GM19463 (cell line): ENCODE measurements around the gene PDE10A.
"Not testable (repeated sequence)": the region's sequence is repeated elsewhere in the genome, so short reads cannot be mapped to it uniquely, and the experiment has no call there.

ENCODE experiments used
- ATAC-seq: cut with Tn5 transposase; IDR thresholded peaks from one replicate; pipeline ENCODE4 v1.9.1; 2021; ENCODE audit warnings: mild to moderate bottlenecking, moderate library complexity; ENCODE audit not compliant: unreplicated experiment

Gene PDE10A

DNA sequence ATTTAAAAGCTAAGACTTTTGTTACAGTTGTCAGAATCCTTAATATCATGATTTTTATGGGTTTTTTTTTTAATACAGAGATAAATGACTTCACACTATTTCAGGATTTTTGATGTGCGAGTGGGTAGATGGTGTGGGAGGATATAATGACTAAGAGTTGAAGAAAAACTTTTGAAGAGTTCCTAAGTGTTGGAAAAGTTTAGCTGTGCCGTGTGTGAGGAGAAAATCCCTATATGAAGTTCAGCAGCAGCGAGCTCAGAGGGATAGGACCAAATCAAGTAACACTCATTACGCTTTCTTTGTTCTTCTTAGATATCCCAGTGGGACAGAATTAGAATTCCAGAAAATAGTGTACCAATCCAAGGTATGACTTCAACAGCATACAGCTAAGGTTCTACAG, 34.1 kb downstream of the PDE10A start:
- no peak for ATAC-seq

DNA sequence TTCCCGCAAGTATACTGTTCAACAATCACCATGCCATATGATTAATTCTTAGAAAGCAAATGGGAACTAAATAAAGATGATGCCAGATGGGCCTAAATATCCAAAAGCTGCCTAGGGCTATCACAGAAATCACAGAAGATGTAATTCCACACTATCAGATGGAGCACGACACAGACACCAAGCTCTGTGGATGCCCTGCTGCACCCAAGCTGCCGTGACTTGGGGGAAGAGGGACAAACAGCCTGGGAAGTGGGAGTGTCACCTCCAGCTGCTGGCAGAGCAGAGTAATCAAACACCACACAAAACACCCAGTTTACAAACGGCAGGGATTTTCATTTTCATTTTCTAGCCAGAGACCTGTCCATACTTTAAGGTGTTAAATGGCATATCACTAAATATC, 35.7 kb downstream of the PDE10A start:
- ATAC-seq = no peak

DNA sequence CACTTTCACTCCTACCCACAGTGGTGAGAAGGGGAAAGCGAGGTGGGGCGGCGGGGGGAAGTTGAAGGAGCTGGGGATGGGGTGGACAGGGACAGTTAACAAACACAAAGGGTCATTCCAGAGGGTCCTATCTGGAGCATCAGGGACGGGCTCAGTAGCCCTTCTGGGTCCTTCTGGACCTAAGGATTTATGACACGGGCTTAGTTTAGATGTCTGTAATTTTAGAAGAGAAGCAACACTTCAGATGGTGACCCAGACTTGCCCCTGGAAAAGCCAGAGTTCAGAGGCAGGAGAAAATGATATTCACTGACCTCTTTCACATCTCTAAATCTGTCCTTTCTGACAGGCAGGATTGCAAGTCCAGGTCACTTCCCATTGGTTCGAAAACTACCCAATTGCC, 36.3 kb downstream of the PDE10A start:
- ATAC-seq = no peak

DNA sequence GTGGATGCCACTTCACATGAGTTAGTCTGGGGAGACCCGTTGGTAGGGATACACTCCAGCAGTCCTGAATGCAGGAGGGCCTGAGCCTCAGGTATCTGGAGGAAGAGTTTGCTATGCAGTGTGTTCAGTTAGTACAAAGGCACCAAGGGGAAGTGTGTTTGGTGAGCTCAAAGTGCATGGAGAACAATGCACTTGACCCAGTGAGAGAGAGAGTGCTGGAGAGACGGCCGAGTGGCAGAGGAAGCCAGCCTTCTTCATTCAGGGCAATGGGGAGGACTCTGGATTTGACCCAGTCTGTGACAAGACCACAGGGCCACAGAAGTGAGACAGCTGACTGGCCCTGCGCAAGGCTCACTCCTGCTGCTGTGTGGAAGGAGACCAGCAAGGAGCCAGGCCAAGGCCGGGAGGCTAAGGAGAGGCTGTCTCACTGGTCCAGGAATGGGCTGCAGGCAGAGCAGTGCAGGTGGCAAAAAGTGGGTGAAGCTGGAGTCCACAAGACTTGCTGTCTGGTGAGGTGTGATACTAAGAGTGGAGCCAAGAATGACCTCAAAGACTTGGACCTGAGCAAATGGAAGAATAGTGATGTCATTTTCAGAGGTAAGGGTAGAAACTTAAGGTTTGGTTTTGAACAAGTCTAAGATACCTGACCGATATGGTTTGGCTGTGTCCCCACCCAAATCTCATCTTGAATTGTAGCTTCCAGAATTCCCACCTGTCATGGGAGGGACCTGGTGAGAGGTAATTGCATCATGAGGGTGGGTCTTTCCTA, 38.0 kb downstream of the PDE10A start:
- ATAC-seq = no peak

DNA sequence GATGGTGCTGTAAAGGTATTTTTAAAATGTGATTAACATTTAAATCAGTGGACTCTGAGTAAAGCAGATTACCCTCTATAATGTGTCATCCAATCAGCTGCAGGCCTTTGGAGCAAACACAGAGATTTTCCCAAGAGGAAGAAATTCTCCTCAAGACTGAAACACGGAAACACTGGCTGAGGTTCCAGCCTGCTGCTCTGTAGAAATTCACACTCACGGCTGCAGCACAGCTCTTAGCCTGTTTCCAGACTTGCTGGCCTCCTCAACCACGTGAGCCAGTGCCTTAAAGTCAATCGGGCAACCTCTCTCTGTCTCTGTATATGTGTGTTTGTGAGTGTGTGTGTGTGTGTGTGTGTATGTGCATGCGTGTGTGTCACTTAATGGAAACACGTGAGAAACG, 41.1 kb downstream of the PDE10A start:
- ATAC-seq = no peak

DNA sequence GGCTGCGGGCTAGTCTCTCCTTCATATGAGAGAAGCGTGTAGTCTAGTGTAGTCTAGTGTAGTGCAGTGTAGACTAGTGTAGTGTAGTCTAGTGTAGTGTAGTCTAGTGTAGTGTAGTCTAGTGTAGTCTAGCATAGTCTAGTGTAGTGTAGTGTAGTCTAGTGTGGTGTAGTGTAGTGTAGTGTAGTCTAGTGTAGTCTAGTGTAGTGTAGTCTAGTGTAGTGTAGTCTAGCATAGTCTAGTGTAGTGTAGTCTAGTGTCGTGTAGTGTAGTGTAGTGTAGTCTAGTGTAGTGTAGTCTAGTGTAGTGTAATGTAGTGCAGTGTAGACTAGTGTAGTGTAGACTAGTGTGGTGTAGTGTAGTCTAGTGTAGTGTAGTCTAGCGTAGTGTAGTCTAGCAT, 44.1 kb downstream of the PDE10A start:
- not testable (repeated sequence) for ATAC-seq

- no peak for ATAC-seq
Measured at GRCh38 chr6:165618241-165618640, 44.8 kb downstream of the PDE10A start.

DNA sequence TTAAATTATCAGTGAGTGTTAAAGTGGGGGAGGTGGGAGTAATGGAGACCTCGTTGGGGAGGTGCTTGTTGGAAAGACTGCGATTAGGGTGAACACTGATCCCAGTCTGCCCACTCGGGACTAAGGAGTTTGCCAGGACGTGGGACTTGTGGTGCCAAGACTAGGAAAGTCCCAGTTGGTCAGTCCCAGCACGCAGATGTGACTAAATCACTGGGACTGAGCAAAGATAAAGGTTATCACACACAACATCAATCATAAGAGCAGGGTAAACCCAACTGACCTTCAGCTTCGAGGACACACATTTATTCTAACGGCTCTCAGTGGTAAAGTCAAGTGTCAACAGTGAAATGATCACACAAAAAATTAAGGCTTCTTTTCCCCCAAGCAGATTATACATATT, 45.5 kb downstream of the PDE10A start:
- ATAC-seq = no peak

DNA sequence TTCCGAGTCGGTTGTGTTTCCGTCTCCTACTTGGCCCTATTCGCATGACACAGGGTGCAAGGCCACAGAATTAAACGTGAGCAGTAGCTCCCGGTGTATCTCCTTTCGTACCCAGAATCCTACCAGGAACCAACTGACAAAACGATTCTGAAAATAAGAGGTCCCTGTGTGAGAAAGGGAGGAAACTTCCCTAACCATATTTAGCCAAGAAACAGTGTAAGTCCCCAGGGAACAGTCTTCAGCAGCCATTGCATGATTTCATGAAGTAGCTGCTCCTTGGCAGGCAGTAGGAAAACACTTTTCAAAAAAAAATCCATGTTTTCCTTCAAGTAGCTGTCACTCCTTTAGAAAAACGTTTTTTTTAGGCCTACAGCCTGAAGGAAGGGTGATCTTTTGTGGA, 46.9 kb downstream of the PDE10A start:
- ATAC-seq = no peak

DNA sequence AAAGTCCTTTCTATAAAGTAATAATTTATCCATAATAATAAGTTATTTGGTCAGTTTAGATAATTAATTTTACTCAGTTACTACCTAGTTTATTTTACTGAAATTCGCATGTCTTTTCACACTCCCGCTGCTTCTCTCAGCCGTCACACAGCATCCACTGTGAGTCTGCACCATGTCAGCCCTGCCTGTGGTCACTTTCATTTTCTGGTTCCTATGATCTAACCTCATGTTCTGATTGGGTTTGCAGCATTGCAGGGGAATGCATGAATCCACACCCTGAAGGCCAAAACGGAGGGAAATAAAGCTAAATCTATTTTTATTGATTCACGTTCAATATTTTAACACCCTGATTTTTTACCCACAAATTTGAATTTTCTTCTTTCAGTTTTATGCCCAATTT, 47.4 kb downstream of the PDE10A start:
- peak; percentile 75 for ATAC-seq

DNA sequence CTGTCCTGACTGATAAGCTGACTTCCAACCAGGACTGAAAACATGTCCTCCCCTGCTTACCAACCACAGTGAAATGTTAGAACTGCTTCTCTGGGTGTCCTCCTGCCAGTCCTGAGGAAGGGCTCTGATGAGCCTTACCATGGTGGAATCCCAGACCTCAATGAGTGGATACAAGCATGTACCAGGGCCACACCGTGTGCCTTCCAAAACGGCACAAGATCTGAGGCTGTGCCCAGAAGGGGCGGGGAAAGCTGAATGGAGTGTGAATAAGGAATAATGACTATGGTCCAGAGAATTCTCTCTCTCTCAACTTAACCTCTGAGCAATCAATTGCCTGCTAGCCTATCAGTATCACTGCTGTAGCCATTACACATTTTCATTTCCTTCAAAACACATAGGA, 51.7 kb downstream of the PDE10A start:
- no peak for ATAC-seq

GRCh38 chr6:165608577-165608976, 54.5 kb downstream of the PDE10A start:
- ATAC-seq = not testable (repeated sequence)

- no peak for ATAC-seq
Measured at GRCh38 chr6:165606740-165607008, 56.4 kb downstream of the PDE10A start.

GRCh38 chr6:165605901-165606739, 56.9 kb downstream of the PDE10A start:
- no peak for ATAC-seq

DNA sequence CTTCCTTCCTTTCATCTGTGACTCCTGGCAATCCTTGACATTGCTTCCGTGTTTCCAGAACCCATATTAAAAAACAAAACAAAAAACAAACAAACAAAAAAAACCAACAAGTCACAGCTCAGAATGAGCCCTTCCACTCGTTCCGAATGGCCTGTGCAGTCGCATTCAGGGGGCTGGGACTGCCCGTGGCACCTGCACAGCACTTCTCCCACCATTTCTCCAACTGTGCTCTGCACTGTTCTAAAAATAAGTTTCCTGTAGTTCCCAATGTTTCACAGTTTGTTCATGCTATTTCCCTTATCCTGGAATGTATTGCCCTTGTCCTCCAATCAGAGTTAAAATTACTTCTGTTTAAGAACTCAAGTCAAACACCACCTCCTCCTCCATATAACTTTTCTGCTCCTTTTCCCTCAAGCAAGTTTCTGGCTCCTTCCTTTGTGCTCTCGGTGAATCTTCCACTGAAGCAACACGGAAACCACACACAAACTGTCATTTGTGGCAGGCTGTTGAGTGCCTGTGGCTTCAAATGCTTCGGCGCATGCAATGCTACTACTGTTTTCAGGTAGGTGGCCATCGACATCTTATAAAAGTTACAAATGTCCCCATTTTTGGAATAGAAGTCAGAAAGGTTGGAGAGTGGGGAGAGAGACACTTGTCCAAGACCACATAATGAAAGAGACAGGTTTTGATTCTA, 57.7 kb downstream of the PDE10A start:
- ATAC-seq = no peak

- no peak for ATAC-seq
Measured at GRCh38 chr6:165602291-165602690, 60.8 kb downstream of the PDE10A start.

DNA sequence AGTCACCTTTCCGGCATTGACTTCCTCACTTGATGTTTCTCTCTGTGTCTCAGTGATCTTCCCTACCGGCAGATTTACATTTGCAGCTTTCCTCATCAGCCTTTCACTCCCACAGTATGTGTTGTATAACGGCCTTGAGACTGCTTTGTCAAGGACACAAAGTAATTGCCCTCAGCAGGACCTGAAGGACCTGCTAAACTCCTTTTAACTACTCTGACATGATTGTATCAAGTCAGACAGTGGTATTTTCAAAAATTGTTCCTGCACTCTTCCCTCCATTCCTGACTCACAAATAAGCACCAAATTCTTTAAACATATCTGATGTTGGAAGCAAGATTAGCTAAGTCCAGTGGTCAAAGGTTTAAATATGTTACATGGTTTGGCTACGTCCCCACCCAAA, 62.4 kb downstream of the PDE10A start:
- no peak for ATAC-seq

GRCh38 chr6:165599596-165600487, 63.2 kb downstream of the PDE10A start:
- no peak for ATAC-seq

- ATAC-seq = no peak
Measured at GRCh38 chr6:165599121-165599520, 63.9 kb downstream of the PDE10A start.

DNA sequence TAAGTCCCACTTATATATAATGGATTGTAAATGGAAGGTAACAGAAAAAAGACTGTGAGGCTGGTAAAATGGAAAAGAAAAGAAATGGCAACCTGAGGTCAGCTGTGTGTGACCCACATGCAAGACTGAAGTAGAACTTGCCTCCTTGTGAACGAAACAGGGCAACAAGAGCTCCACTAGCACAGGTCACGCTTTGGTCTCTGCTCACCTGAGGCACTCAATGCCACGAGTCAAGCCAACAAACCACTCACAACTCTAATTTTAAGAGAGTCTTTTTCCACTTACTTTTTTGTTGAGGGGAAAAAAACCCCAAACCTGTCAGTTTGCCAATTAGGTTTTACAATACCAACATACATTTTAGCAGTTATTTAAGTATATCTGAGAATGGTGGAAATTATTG, 65.2 kb downstream of the PDE10A start:
- no peak for ATAC-seq
